IMR-90 (cell line): ENCODE data around the gene PACS1. TPM values are rescaled to one million over a fixed set of nuclear protein-coding genes. Genes with fewer than 3 reads are reported as not detected.

Source experiments
- ATAC-seq: fragments of 200-7000 bp; cut with Tn5 transposase; 2 replicates; pipeline ENCODE4 v1.9.1; 2020; ENCODE audit warnings: low read depth, mild to moderate bottlenecking, moderate library complexity
- BruUV-seq: library from RNA; stranded (reverse); fragments of 400-500 nt; replicated peaks from 2 replicates; lab custom pipeline; 2021; lab: Mats Ljungman, UMichigan
- CTCF ChIA-PET: fragments of 300-600 bp; formaldehyde crosslinking; extraction: SDS; loops from one replicate; lab custom pipeline; 2021; ENCODE audit warnings: antibody characterized with exemption; lab: Yijun Ruan, JAX
- POLR2A ChIA-PET: fragments of 300-600 bp; sonication (Branson Sonifier 250); formaldehyde crosslinking; loops from one replicate; lab custom pipeline; 2022; ENCODE audit warnings: antibody characterized with exemption; ENCODE audit not compliant: unreplicated experiment; lab: Charles Lee
- DNase-seq: peaks from one replicate; pipeline ENCODE4 v3.0.0; 2013
- H2AFZ ChIP-seq: replicated peaks from 2 replicates; pipeline ENCODE3; 2013; ENCODE audit warnings: low read length, mild to moderate bottlenecking; ENCODE audit not compliant: poor library complexity
- H2AK5ac ChIP-seq: 2 replicates; pipeline ENCODE4 v1.6.1; 2013; ENCODE audit warnings: low read depth, low read length, inconsistent platforms
- H2AK9ac ChIP-seq: replicated peaks from 2 replicates; pipeline ENCODE3; 2013; ENCODE audit warnings: mild to moderate bottlenecking, low read depth, low read length, moderate library complexity; ENCODE audit not compliant: poor library complexity
- H2BK120ac ChIP-seq: 2 replicates; pipeline ENCODE4 v1.6.1; 2013; ENCODE audit warnings: low read depth, low read length, inconsistent platforms
- H2BK15ac ChIP-seq: 3 replicates; pipeline ENCODE4 v1.6.1; 2013; ENCODE audit warnings: low read depth, low read length, inconsistent platforms
- H2BK20ac ChIP-seq: 2 replicates; pipeline ENCODE4 v1.6.1; 2013; ENCODE audit warnings: low read depth, mild to moderate bottlenecking, inconsistent platforms, low read length, moderate library complexity
- H2BK5ac ChIP-seq: 2 replicates; pipeline ENCODE4 v1.6.1; 2013; ENCODE audit warnings: mild to moderate bottlenecking, low read depth, low read length, inconsistent platforms; ENCODE audit not compliant: poor library complexity, severe bottlenecking
- H3K14ac ChIP-seq: replicated peaks from 2 replicates; pipeline ENCODE4 v1.6.1; 2013; ENCODE audit warnings: low read depth, low read length, inconsistent platforms
- H3K18ac ChIP-seq: 2 replicates; pipeline ENCODE4 v1.6.1; 2013; ENCODE audit warnings: low read depth, low read length, control low read depth
- H3K23ac ChIP-seq: 2 replicates; pipeline ENCODE4 v1.6.1; 2013; ENCODE audit warnings: low read depth, low read length, inconsistent platforms
- H3K27ac ChIP-seq: 2 replicates; pipeline ENCODE4 v1.5.1; 2013; ENCODE audit warnings: mild to moderate bottlenecking, control low read depth, low read length; ENCODE audit not compliant: insufficient read depth
- H3K27me3 ChIP-seq: 2 replicates; pipeline ENCODE4 v1.6.1; 2013; ENCODE audit warnings: low read length; ENCODE audit not compliant: control insufficient read depth, insufficient read depth
- H3K36me3 ChIP-seq: 2 replicates; pipeline ENCODE4 v1.6.1; 2013; ENCODE audit warnings: low read length, mixed read lengths; ENCODE audit not compliant: control insufficient read depth, insufficient read depth
- H3K4ac ChIP-seq: 2 replicates; pipeline ENCODE4 v1.6.1; 2013; ENCODE audit warnings: low read depth, low read length, inconsistent platforms
- H3K4me1 ChIP-seq: 2 replicates; pipeline ENCODE4 v1.6.1; 2013; ENCODE audit warnings: low read length, mixed read lengths; ENCODE audit not compliant: control insufficient read depth, insufficient read depth
- H3K4me2 ChIP-seq: 2 replicates; pipeline ENCODE4 v1.6.1; 2013; ENCODE audit warnings: low read depth, mild to moderate bottlenecking, control low read depth, low read length, moderate library complexity
- H3K4me3 ChIP-seq: 2 replicates; pipeline ENCODE4 v1.5.1; 2013; ENCODE audit warnings: low read depth, mild to moderate bottlenecking, control low read depth, low read length, moderate library complexity; ENCODE audit not compliant: insufficient read depth
- H3K56ac ChIP-seq: 2 replicates; pipeline ENCODE4 v1.6.1; 2013; ENCODE audit warnings: low read length, inconsistent platforms; ENCODE audit not compliant: insufficient read depth; ENCODE audit errors: extremely low read depth
- H3K79me1 ChIP-seq, 2 experiments: 2 replicates each; pipeline ENCODE4 v1.6.1; 2013; ENCODE audit warnings: low read length in 2 of 2, inconsistent platforms in 1 of 2, low read depth in 1 of 2
- H3K9ac ChIP-seq: 2 replicates; pipeline ENCODE4 v1.6.1; 2013; ENCODE audit warnings: low read depth, low read length, control low read depth
- H3K9me1 ChIP-seq: 2 replicates; pipeline ENCODE4 v1.6.1; 2013; ENCODE audit warnings: low read length, inconsistent platforms; ENCODE audit not compliant: insufficient read depth
- H3K9me3 ChIP-seq: 2 replicates; pipeline ENCODE4 v1.6.1; 2013; ENCODE audit warnings: low read length; ENCODE audit not compliant: control insufficient read depth, insufficient read depth
- H4K20me1 ChIP-seq: 2 replicates; pipeline ENCODE4 v1.6.1; 2013; ENCODE audit warnings: low read length, inconsistent platforms; ENCODE audit not compliant: insufficient read depth
- H4K5ac ChIP-seq: 2 replicates; pipeline ENCODE4 v1.6.1; 2013; ENCODE audit warnings: mild to moderate bottlenecking, low read depth, low read length, control low read depth
- H4K8ac ChIP-seq, 2 experiments: 2 replicates each; pipeline ENCODE4 v1.6.1; 2013; ENCODE audit warnings: low read depth in 2 of 2, low read length in 2 of 2, control low read depth in 1 of 2, inconsistent platforms in 1 of 2
- H4K91ac ChIP-seq: 2 replicates; pipeline ENCODE4 v1.6.1; 2013; ENCODE audit warnings: low read depth, low read length, inconsistent platforms; ENCODE audit not compliant: insufficient read depth
- CTCF ChIP-seq: conservative IDR thresholded peaks from 2 replicates; pipeline ENCODE4 v1.5.1; 2012; ENCODE audit warnings: mild to moderate bottlenecking, low read depth, low read length, improper control_type of control experiment
- MAFK ChIP-seq: IDR thresholded peaks from 2 replicates; pipeline ENCODE4 v1.6.1; 2012; ENCODE audit warnings: low read depth, low read length, improper control_type of control experiment
- MAZ ChIP-seq: IDR thresholded peaks from 2 replicates; pipeline ENCODE4 v1.6.1; 2012; ENCODE audit warnings: low read depth, mild to moderate bottlenecking, low read length, improper control_type of control experiment, moderate library complexity, borderline replicate concordance
- NFE2L2 ChIP-seq: fragments of 150-350 bp; IDR thresholded peaks from 2 replicates; pipeline ENCODE4 v1.6.1; 2016; ENCODE audit warnings: low read depth, mild to moderate bottlenecking, low read length
- POLR2A ChIP-seq: IDR thresholded peaks from 2 replicates; pipeline ENCODE4 v1.6.1; 2012; ENCODE audit warnings: mild to moderate bottlenecking, low read depth, low read length
- USF2 ChIP-seq: fragments of 150-350 bp; IDR thresholded peaks from 2 replicates; pipeline ENCODE4 v1.6.1; 2017; ENCODE audit warnings: mild to moderate bottlenecking, antibody characterized with exemption, low read length, low read depth
- WGBS, 2 experiments: methylation state at CpG; one replicate each; pipeline versions ENCODE4 v1.1.5 to v1.1.7; 2013; ENCODE audit warnings: missing lambda C conversion rate in 2 of 2; ENCODE audit not compliant: insufficient read length in 1 of 2; ENCODE audit errors: extremely low coverage in 2 of 2; 5-methylcytosine and 5-hydroxymethylcytosine counted together
- dilution Hi-C: fragments of 300-500 bp; cut with HindIII; formaldehyde crosslinking; loops from one replicate; pipeline ENCODE4 v1.14.3; 2018; ENCODE audit warnings: low sequenced_read_pairs; ENCODE audit not compliant: unreplicated experiment
- in situ Hi-C: fragments of 300-500 bp; cut with MboI; formaldehyde crosslinking; loops from 3 replicates; pipeline ENCODE4 v1.14.3; 2019; ENCODE audit warnings: low sequenced_read_pairs, inconsistent platforms, mixed read lengths
- intact Hi-C: fragments of 100-400 bp; cut with micrococcal nuclease; formaldehyde crosslinking; loops from 2 replicates; pipeline ENCODE4 v1.10.0; 2022
- polyA plus RNA-seq, 3 experiments: library from polyadenylated mRNA; depleted of rRNA; stranded (reverse); fragments of >200 nt; gene quantifications; 2 replicates each; pipeline ENCODE4 v1.2.3, GENCODE V29; 2012; ENCODE audit warnings: low replicate concordance in 1 of 3
- total RNA-seq: library from RNA; depleted of rRNA; stranded (reverse); fragments of >200 nt; gene quantifications from 2 replicates; pipeline ENCODE4 v1.2.3, GENCODE V29; 2012

Gene PACS1
- total and polyA plus RNA-seq, 2 of the 4 experiments (the other 2 are of a cell fraction) = 7.3 to 32.0 TPM

GRCh38 chr11:66225066-66225465, 155.0 kb downstream of the PACS1 start:
- H3K27ac ChIP-seq = no peak overlapping the region
- H3K4me1 ChIP-seq = no peaks in the 10 kb centered on the region
- peaks cover 0 to 2% of the 10 kb centered on the region in 2 experiments; a peak in 1 of 4 replicates for H3K79me1 ChIP-seq
- TF ChIP-seq MAZ = no peak
- TF ChIP-seq CTCF = no peak
- TF ChIP-seq POLR2A = no peak
- TF ChIP-seq NFE2L2 = no peak
- no peak for TF ChIP-seq USF2
- no peak for TF ChIP-seq MAFK
- no peaks in the 10 kb centered on the region for H3K9me3 ChIP-seq
- H2AFZ ChIP-seq = no peak overlapping the region
- H2AK9ac ChIP-seq = no peak overlapping the region
- BruUV-seq = no TSS peak
- no peak overlapping the region for H4K5ac ChIP-seq
- 100% methylated on average over 1 of the region's 2 CpGs; no CpG with 5 or more reads in 1 of the 2 experiments for WGBS, 2 experiments
- H3K56ac ChIP-seq = no peak overlapping the region
- H4K8ac ChIP-seq = no peak overlapping the region
- H2BK120ac ChIP-seq = no peak overlapping the region
- H3K4me2 ChIP-seq = no peak overlapping the region
- no peak overlapping the region for H2BK20ac ChIP-seq
- no peak overlapping the region for H2BK5ac ChIP-seq
- H3K18ac ChIP-seq = no peak overlapping the region
- dilution Hi-C loops = no loop called here
- no peak overlapping the region for H3K23ac ChIP-seq
- no peak overlapping the region for H3K4me3 ChIP-seq
- H3K27me3 ChIP-seq = no peaks in the 10 kb centered on the region
- intact Hi-C loops = no loop called here
- no peak overlapping the region for H3K14ac ChIP-seq
- no peak overlapping the region for H3K9ac ChIP-seq
- ChIA-PET CTCF (no interaction called here), POLR2A (no interaction called here)
- peaks cover 7% of the 10 kb centered on the region for H4K20me1 ChIP-seq
- no peak overlapping the region for H2AK5ac ChIP-seq
- no peak overlapping the region for H2BK15ac ChIP-seq
- DNase-seq = no peak
- no peak for ATAC-seq
- in situ Hi-C loops = no loop called here
- no peaks in the 10 kb centered on the region; the same call in 1 of the 2 replicates for H3K9me1 ChIP-seq
- peaks cover 25% of the 10 kb centered on the region for H3K36me3 ChIP-seq
- no peak overlapping the region for H3K4ac ChIP-seq
- no peak overlapping the region for H4K91ac ChIP-seq
